Brain microvascular endothelial cell (primary cell): Measurements from ENCODE around the gene SERPINE1.
A peak's percentile ranks its signal among the peaks of the same experiment; 100 is the strongest.

Experiments used
- DNase-seq: peaks from one replicate; pipeline ENCODE4 v3.0.0-alpha.2; 2020
- H3K27ac ChIP-seq: fragments of 250-450 bp; sonication (Bioruptor Pico); 2 replicates; pipeline ENCODE4 v1.5.1; 2020; ENCODE audit warnings: mild to moderate bottlenecking, moderate library complexity
- H3K27me3 ChIP-seq: fragments of 250-450 bp; sonication (Bioruptor Pico); replicated peaks from 2 replicates; pipeline ENCODE4 v1.5.1; 2020; ENCODE audit warnings: mild to moderate bottlenecking
- H3K36me3 ChIP-seq: fragments of 250-450 bp; sonication (Bioruptor Pico); replicated peaks from 2 replicates; pipeline ENCODE4 v1.5.1; 2020; ENCODE audit warnings: mild to moderate bottlenecking
- H3K4me3 ChIP-seq: 2 replicates; pipeline ENCODE4 v1.5.1; 2011; ENCODE audit warnings: low read depth, mild to moderate bottlenecking, control low read depth, low read length, moderate library complexity
- in situ Hi-C: cut with HindIII; loops from 2 replicates; pipeline ENCODE4 v1.10.0; 2017; ENCODE audit warnings: low sequenced_read_pairs, low pct_ligation_motif_present
- TF ChIP-seq, protein P1 (sequence below): IDR thresholded peaks from 2 replicates; pipeline ENCODE4 v1.5.1; 2011; ENCODE audit warnings: low read depth, mild to moderate bottlenecking, moderate library complexity, low read length, control low read depth, inconsistent platforms; ENCODE audit errors: missing control alignments

SERPINE1 gene

DNA sequence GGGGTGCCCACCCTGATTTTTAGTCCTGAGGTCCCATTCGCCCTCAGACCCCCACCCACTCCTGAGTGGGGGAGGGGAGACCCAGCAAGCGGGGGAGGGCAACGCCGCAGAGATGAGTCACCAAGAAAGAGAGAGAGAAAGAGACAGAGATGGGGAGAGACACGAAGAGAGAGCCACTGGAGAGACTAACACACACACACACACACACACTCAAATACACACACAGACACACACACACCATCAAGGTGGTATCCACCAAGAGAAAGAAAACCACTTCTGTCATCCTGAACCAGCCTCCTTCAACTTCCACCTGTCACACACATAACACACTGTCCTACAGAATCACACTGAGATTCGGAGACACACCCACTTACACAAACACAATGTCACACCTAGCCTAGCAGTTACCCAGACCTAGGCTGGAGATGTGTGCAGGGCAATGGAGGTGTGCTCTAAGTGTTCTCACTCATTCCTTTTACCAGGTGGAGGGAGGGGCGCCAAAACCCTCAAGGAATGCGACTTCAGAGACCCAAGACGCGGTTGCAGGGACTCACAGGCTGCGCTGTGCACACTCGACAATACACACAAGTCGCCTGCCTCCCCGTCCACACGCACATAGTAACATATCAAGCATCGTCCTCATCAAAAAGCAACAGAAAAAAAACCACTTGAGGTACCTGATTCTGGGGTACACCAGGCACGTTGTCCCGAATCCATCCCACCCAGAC, 42.4 kb downstream of the SERPINE1 start:
- Histone ChIP-seq H3K36me3 (no peaks in the 10 kb centered on the region), H3K27me3 (peaks cover 64% of the 10 kb centered on the region), H3K4me3 (no peak overlapping the region), H3K27ac (no peak overlapping the region)
- DNase-seq: no peak
- in situ Hi-C loops: loop anchor here (25.0 kb wide), 1 partner anchor 118 kb away; no protein-coding TSS in a partner anchor
- TF ChIP-seq, protein P1, sequence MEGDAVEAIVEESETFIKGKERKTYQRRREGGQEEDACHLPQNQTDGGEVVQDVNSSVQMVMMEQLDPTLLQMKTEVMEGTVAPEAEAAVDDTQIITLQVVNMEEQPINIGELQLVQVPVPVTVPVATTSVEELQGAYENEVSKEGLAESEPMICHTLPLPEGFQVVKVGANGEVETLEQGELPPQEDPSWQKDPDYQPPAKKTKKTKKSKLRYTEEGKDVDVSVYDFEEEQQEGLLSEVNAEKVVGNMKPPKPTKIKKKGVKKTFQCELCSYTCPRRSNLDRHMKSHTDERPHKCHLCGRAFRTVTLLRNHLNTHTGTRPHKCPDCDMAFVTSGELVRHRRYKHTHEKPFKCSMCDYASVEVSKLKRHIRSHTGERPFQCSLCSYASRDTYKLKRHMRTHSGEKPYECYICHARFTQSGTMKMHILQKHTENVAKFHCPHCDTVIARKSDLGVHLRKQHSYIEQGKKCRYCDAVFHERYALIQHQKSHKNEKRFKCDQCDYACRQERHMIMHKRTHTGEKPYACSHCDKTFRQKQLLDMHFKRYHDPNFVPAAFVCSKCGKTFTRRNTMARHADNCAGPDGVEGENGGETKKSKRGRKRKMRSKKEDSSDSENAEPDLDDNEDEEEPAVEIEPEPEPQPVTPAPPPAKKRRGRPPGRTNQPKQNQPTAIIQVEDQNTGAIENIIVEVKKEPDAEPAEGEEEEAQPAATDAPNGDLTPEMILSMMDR: no peak

DNA sequence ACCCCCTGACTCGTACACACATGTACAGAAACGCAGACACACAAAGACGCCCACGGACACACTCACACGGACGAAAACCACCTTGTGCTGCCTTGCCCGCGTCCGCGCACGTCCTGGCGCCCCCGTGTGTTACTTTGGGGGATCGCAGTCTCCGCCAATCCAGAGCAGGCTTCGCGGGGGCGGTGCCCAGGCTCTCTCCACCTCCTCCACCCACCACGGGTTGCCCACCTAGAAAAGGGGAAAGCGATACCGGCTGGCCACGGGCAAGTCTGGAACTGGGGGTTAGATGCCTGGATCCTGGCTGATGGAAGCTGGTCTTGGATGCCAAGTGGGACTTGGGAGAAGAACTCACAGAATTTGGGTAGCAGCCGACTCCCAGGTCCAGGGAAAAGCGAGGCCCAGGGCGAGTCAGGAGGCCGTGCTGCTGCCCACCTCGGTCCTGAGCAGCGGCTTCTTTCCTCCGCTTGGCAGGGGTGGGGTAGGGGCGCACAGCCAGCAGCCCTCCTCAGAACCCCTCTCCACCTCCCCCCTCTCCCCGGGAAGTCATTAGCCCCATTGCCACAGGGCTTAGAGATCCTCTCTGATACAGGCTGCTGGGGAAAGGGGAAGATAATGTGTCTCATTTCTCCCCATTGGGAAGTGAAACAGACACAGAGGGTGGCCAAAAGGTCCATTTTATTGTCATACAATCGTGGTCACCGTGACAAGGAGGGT, 43.1 kb downstream of the SERPINE1 start:
- peaks cover 65% of the 10 kb centered on the region for H3K27me3 ChIP-seq
- H3K4me3 ChIP-seq: no peak overlapping the region
- TF ChIP-seq, protein P1: peak; percentile 97
- in situ Hi-C loops: loop anchor here (25.0 kb wide), 1 partner anchor 117 kb away; no protein-coding TSS in a partner anchor
- H3K36me3 ChIP-seq: no peaks in the 10 kb centered on the region
- peak; percentile 49 for DNase-seq
- no peak overlapping the region for H3K27ac ChIP-seq

DNA sequence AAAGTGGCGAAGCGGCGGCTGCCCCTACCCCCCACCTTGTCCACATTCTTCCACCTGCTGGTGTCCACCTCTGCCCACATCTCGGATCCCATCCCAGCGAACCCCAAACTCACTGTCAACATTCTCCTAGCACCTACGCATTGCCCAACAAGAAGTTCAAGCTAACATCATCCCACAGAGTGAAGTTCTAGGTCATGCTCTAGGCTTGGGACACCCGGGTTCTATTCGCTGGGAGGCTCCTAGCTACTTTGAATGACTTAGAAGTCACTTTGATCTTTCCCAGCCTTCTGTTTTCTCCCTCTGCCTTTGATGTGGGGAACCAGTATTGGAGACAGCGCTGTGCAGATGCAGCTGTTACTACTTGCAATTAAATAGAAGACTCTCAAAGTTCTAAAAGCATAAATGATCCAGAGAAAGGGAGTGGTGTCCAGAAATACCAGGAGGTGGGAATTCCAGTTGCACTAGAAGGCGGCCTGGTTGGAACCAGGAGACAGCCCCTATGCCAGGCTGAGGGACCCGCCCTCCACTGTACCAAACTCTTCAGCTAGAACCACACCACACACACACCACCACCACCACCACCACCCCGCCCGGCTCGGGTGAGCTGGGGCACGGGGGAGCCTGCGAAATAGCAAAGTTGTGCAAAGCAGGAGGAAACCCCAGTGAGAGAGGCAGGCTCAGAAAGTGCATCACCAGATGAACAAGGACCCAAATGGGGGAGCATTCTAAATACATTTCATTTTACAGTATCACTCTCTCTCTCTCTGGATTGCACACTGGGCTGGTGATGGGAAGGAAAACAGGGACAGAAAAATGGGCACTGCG, 43.9 kb downstream of the SERPINE1 start:
- H3K36me3 ChIP-seq: no peaks in the 10 kb centered on the region
- no peak overlapping the region for H3K27ac ChIP-seq
- no peak for DNase-seq
- in situ Hi-C loops: loop anchor here (25.0 kb wide), 1 partner anchor 116 kb away; no protein-coding TSS in a partner anchor
- no peak overlapping the region for H3K4me3 ChIP-seq
- peaks cover 64% of the 10 kb centered on the region for H3K27me3 ChIP-seq
- TF ChIP-seq, protein P1: no peak

DNA sequence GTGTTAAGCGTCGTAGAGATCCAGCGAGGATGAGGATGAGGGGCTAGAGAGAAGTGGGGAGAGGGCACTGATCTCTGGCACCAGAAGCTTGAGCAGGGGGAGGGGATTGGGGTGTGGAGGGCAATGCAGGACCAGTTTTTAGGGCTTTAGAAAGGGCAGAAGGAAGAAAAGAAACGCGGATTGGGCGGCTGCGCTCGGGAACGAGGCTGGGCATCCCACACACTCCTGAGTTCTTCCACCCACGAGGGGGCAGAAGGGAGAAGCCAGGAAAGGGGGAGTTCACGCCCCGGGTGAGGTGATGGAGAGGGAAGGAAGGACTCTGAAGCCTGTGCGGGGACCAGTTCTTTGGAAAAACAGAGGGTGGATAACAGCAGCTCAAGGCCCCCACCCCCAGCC, 44.5 kb downstream of the SERPINE1 start:
- no peak overlapping the region for H3K4me3 ChIP-seq
- in situ Hi-C loops: loop anchor here (25.0 kb wide), 1 partner anchor 116 kb away; no protein-coding TSS in a partner anchor
- TF ChIP-seq, protein P1: peak; percentile 43
- no peaks in the 10 kb centered on the region for H3K36me3 ChIP-seq
- H3K27me3 ChIP-seq: peaks cover 65% of the 10 kb centered on the region
- DNase-seq: no peak
- no peak overlapping the region for H3K27ac ChIP-seq

DNA sequence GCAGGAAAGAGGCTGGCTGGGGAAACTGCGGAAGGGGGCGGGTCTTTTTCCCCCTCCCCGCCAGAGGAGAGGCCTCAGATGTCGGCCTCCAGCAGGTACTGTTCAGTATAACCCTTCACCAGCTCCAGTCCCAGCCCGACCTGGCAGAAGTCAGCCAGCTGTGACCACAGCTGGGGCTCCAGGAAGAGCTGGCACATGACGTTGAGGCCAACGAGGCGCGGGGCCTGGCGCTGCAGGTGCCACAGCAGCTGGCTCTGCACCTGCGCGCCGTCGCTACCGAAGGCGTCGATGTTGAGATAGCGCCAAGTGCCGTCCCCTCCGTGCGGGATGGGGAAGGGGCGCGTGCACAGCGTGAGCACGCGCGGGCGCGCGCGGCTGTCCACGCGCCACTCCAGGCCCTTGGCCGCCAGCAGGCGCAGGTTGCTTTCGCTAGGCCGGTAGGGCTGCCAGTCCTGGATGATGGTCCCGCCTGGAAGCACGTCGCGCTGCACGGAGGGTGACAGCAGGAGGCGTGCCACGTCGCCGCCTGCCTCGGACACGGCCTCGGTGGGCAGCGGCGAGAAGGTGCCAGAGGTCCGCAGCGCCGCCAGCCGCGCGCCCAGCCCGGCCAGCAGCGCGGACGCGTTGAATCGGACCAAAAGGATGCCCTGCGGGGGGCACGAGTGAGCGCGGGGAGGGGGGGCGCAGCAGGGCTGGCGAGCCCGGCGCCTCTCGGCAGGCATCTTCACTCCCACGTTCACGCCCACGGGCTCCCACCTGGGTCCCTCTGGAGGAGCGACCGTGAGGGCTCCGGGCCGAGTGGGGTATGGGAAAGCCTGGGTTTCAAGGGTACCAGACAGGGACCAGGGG, 45.3 kb downstream of the SERPINE1 start:
- in situ Hi-C loops: loop anchor here (25.0 kb wide), 1 partner anchor 115 kb away; no protein-coding TSS in a partner anchor
- TF ChIP-seq, protein P1: no peak
- no peak for DNase-seq
- peaks cover 66% of the 10 kb centered on the region for H3K27me3 ChIP-seq
- H3K27ac ChIP-seq: no peak overlapping the region
- H3K36me3 ChIP-seq: no peaks in the 10 kb centered on the region
- no peak overlapping the region for H3K4me3 ChIP-seq
